H7 (cell line): Measurements from ENCODE around the gene CHCHD5. TPM values are rescaled to one million over a fixed set of nuclear protein-coding genes. Genes with fewer than 3 reads are reported as not detected.
"Not testable (repeated sequence)": the region's sequence is repeated elsewhere in the genome, so short reads cannot be mapped to it uniquely, and the experiment has no call there.

Experiments used
- DNase-seq: peaks from one replicate; pipeline ENCODE4 v3.0.0; 2012
- H3K27me3 ChIP-seq: 2 replicates; pipeline ENCODE4 v1.6.0; 2011; ENCODE audit warnings: mild to moderate bottlenecking, low read length; ENCODE audit not compliant: control insufficient read depth, insufficient read depth
- H3K36me3 ChIP-seq: replicated peaks from 2 replicates; pipeline ENCODE4 v1.5.1; 2011; ENCODE audit warnings: low read length; ENCODE audit not compliant: control insufficient read depth, insufficient read depth
- H3K4me3 ChIP-seq: 2 replicates; pipeline ENCODE4 v1.5.1; 2011; ENCODE audit warnings: low read depth, mild to moderate bottlenecking, control low read depth, low read length, moderate library complexity; ENCODE audit not compliant: insufficient read depth
- total RNA-seq: library from RNA; depleted of rRNA; stranded (reverse); fragments of >200 nt; shearing (Covaris generic); gene quantifications from 2 replicates; pipeline ENCODE4 v1.2.3, GENCODE V29; 2014

CHCHD5 gene
- total RNA-seq, 1 experiment from 2014 or later, result 40.9 TPM

GRCh38 chr2:112604952-112605351 lies 20.5 kb downstream of the CHCHD5 start:
- no peak for DNase-seq
- Histone ChIP-seq H3K4me3 (no peak overlapping the region), H3K36me3 (no peaks in the 10 kb centered on the region), H3K27me3 (no peaks in the 10 kb centered on the region)

GRCh38 chr2:112605926-112606325 lies 21.5 kb downstream of the CHCHD5 start:
- Histone ChIP-seq H3K27me3 (no peaks in the 10 kb centered on the region), H3K36me3 (no peaks in the 10 kb centered on the region), H3K4me3 (no peak overlapping the region)
- DNase-seq, result no peak

- Histone ChIP-seq H3K27me3 (no peaks in the 10 kb centered on the region), H3K36me3 (no peaks in the 10 kb centered on the region), H3K4me3 (no peak overlapping the region)
- no peak for DNase-seq
These were observed 22.1 kb downstream of the CHCHD5 start for GRCh38 chr2:112606547-112606946.

GRCh38 chr2:112607680-112608438 lies 23.4 kb downstream of the CHCHD5 start:
- Histone ChIP-seq H3K36me3 (no peaks in the 10 kb centered on the region), H3K4me3 (no peak overlapping the region), H3K27me3 (no peaks in the 10 kb centered on the region)
- DNase-seq, result no peak

DNA sequence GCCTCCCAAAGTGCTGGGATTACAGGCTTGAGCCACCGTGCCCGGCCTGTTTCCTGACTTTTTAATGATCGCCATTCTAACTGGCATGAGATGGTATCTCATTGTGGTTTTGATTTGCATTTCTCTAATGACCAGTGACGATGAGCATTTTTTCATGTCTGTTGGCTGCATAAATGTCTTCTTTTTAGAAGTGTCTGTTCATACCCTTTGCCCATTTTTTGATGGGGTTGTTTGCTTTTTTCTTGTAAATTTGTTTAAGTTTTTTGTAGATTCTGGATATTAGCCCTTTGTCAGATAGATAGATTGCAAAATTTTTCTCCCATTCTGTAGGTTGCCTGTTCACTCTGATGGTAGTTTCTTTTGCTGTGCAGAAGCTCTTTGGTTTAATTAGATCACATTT lies 24.9 kb downstream of the CHCHD5 start:
- H3K36me3 ChIP-seq, H3K27me3 ChIP-seq, H3K4me3 ChIP-seq, DNase-seq: not testable (repeated sequence)

GRCh38 chr2:112612283-112612682 lies 27.9 kb downstream of the CHCHD5 start:
- not testable (repeated sequence) for DNase-seq, H3K27me3 ChIP-seq, H3K36me3 ChIP-seq, H3K4me3 ChIP-seq

DNA sequence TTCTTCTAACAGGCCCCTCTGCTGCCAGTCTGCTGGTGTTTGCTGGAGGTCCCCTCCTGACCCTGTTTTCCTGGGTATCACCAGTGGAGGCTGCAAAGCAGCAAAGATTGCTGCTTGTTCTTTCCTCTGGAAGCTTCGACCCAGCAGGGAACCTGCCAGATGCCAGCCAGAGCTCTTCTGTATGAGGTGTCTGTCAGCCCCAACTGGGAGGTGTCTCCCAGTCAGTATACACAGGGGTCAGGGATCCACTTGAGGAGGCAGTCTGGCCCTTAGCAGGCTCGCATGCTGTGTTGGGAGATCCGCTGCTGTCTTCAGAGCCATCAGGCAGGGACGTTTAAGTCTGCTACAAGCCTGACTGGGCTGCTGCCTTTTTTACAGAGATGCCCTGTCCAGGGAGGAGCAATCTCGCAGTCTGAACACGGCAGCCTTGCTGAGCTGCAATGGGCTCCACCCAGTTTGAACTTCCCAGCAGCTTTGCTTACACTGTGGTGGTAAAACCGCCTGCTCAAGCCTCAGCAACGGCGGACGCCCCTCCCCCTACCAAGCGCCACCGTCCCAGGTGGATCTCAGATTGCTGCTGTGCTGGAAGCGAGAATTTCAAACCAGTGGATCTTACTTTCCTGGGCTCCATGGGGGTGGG lies 29.9 kb downstream of the CHCHD5 start:
- H3K4me3 ChIP-seq, result no peak overlapping the region
- H3K36me3 ChIP-seq, result no peaks in the 10 kb centered on the region
- H3K27me3 ChIP-seq, result no peaks in the 10 kb centered on the region
- no peak for DNase-seq

DNA sequence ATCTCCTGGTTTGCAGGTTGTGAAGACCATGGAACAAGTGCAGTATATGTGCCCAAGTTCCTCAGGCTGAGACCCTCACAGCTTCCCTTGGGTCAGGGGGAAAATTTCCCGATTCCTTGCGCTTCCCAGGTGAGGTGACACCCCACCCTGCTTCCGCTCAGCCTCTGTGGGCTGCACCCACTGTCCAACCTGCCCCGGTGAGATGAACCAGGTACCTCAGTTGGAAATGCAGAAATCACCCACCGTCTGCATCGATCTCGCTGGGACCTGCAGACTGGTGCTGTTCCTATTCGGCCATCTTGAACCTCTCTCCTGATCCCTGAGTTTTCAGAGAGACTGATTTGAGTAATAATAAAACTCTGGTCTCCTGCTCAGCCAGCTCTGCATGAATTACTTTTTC lies 30.6 kb downstream of the CHCHD5 start:
- no peak for DNase-seq
- H3K36me3 ChIP-seq, result no peaks in the 10 kb centered on the region
- H3K27me3 ChIP-seq, result no peaks in the 10 kb centered on the region
- no peak overlapping the region for H3K4me3 ChIP-seq

- H3K36me3 ChIP-seq, H3K27me3 ChIP-seq, DNase-seq, H3K4me3 ChIP-seq: not testable (repeated sequence)
These were observed 31.4 kb downstream of the CHCHD5 start for GRCh38 chr2:112615798-112616197.

DNA sequence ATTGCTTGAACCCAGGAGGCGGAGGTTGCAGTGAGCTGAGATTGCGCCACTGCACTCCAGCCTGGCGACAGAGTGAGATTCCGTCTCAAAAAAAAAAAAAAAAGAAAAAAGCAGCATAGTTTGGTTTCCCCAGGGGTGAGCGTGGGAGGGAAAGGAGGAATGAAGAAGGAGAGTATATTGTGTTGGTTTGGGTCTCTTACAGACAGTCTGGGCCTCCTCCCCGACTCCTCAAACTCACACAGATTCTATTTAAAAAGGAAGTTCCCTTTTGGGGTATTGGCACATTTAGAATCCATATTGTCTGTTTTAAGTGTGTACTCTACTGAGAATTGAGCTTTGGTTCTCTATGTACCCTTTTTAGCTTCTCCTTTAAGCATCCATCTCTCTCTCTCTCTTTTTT lies 34.0 kb downstream of the CHCHD5 start:
- no peak overlapping the region for H3K4me3 ChIP-seq
- H3K36me3 ChIP-seq, result no peaks in the 10 kb centered on the region
- no peaks in the 10 kb centered on the region for H3K27me3 ChIP-seq
- no peak for DNase-seq

GRCh38 chr2:112621790-112622527 lies 37.5 kb downstream of the CHCHD5 start:
- no peak for DNase-seq
- Histone ChIP-seq H3K36me3 (no peaks in the 10 kb centered on the region), H3K27me3 (no peaks in the 10 kb centered on the region), H3K4me3 (no peak overlapping the region)

GRCh38 chr2:112622528-112622849 lies 38.1 kb downstream of the CHCHD5 start:
- no peaks in the 10 kb centered on the region for H3K27me3 ChIP-seq
- no peak overlapping the region for H3K4me3 ChIP-seq
- no peaks in the 10 kb centered on the region for H3K36me3 ChIP-seq
- no peak for DNase-seq

GRCh38 chr2:112623913-112624777 lies 39.7 kb downstream of the CHCHD5 start:
- Histone ChIP-seq H3K36me3 (no peaks in the 10 kb centered on the region), H3K27me3 (no peaks in the 10 kb centered on the region), H3K4me3 (no peak overlapping the region)
- DNase-seq, result no peak

- Histone ChIP-seq H3K4me3 (no peak overlapping the region), H3K36me3 (no peaks in the 10 kb centered on the region), H3K27me3 (no peaks in the 10 kb centered on the region)
- no peak for DNase-seq
These were observed 41.2 kb downstream of the CHCHD5 start for GRCh38 chr2:112625474-112626114.
